ENCODE measurements around the gene CHTF18.
"Not testable (repeated sequence)": the region's sequence is repeated elsewhere in the genome, so short reads cannot be mapped to it uniquely, and the experiment has no call there.

Gene CHTF18

DNA sequence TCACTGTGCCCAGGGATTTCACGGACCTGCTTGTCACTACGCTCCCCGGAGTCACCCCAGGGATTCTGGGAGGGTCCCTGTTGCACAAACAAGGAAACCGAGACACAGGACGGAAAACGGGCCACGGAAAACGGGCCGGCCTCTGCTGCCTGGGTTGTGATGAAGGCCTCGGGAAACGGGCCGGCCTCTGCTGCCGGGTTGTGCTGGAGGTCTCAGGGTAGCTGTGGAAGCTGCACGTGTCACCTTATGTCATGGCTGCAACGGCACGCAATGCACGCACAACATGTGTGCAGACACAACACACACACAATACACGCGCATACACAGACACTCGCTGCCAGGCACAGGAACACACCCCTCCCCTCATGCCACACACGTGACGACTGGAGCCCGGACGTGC, 39.1 kb downstream of the CHTF18 start:
- DNase-seq (ENCODE audit: low read depth, low spot score), result no peak

DNA sequence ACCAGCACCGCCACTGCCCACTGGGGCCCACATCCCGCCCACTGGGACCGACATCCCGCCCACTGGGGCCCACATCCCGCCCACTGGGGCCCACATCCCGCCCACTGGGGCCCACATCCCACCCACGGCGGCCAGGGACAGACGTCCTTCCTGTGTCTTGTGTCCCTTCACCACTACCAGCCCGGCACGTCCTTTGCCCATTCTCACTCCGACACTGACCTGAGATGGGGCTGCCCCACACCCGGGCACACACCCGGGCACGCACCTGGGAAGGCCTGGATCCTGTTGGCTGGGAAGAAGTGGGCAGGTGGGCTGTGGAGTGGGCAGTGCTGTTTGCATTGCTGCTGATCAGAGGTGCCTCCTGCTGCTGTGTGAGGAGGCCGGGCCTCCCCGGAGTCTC, 40.5 kb downstream of the CHTF18 start:
- no peak for DNase-seq (ENCODE audit: low read depth, low spot score)

DNA sequence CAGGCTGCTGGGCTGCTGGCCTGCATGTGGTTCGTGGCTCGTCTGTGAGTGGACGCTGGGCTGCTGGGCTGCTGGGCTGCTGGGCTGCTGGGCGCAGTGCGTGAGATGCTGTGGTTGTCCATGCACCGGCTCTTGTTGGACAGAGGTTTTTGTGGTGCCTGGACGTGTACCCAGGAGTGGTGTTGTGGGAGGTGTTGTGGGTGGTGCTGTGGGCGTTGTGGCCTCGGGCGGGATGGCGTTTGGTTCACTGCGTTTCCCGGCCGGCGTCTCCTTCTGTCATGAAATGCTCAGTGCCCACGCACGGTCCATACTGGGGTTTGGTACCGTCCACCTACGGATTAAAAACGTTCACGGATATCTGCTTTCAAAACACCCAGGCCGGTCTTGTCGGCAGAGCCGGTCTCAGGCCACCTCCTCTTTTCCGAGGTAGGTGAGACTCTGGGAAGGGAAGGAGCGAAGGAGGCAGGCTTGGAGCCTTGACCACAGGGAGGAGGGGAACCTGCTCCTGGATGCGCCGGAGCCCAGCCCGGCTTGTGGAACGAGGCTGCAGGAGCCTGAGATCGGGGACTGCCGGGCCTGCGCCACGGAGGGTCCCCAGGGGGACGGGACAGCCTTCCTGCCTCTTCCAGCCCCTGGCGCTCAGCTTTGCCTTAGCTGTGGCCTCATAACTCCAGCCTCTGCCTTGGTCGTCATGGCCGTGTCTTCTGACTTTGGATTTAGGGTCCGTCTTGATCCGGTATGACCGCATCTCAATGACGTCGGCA, 41.9 kb downstream of the CHTF18 start:
- no peak for DNase-seq (ENCODE audit: low read depth, low spot score)

DNA sequence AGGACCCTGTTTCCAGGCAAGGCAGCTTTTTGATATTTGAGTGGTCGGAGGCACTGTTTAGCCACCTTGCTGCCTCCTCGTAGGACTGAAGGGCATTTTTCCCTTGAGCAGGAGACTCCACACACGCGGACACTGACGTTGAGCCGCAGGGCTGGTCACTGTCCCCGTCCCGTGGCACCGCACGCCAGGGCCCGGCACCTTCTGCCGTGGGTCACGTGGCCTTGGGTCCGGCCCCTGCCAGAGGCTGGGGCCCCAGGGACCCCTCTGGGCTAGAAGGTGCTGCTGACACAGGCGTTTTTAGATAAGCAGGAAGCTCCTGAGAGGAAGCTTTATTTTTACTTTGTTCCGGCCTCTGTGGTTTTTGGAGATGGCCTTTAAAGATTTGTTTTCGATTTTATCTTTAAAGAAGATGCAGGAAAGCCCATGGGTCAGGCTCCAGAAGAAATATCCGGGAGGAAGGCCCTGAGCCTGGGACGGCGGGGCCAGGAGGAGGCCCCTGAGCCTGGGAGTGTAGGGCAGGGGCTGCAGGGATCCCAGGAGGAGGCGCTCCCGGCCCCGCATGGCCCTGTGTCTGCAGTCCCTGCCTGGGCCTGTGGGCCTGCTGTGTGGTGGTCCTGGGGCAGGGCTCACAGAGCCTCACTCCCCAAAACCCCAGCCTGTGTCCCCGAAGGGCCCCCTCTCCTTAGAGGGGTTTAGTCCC, 42.6 kb downstream of the CHTF18 start:
- DNase-seq (ENCODE audit: low read depth, low spot score), result no peak

DNA sequence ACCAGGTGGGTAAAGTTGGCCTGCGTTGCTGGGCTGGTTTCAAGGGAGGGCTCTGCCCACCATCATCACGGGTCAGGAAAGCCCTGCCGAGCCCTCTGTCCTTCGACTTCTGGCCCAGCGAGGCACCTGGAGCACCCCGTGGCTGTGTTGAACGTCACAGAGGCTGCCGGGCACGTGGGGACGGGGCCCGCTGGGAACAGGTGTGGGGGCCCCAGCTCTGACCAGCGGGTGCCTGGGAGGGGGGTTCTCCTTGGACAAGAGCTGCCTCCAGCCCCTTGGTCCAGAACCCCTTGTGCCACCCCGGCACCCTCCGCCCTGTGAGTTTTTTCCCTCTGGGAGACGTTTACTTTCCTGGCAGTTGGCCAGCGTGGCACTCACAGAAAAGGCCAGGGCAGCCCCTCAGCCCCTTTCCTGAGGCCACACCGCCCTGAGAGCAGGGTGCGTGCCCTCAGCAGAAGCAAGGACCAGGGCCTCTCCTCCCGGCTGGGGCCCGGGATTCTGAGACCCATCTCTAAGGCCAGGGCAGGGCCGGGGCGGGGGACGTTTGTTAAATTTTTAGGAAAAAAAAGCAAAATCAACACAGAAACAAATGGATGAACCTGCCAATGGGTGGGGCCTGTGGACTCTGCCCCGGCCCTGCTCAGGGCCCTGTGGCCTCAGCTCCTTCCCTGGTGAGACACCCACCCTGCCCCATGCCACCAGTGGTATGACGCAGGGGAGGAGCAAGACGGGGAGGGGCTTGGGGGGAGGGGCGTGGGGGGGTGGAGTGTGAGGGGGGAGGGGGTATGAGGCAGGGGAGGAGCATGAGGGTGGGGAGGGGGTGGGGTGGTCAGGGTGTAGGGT, 43.4 kb downstream of the CHTF18 start:
- no peak for DNase-seq (ENCODE audit: low read depth, low spot score)

DNA sequence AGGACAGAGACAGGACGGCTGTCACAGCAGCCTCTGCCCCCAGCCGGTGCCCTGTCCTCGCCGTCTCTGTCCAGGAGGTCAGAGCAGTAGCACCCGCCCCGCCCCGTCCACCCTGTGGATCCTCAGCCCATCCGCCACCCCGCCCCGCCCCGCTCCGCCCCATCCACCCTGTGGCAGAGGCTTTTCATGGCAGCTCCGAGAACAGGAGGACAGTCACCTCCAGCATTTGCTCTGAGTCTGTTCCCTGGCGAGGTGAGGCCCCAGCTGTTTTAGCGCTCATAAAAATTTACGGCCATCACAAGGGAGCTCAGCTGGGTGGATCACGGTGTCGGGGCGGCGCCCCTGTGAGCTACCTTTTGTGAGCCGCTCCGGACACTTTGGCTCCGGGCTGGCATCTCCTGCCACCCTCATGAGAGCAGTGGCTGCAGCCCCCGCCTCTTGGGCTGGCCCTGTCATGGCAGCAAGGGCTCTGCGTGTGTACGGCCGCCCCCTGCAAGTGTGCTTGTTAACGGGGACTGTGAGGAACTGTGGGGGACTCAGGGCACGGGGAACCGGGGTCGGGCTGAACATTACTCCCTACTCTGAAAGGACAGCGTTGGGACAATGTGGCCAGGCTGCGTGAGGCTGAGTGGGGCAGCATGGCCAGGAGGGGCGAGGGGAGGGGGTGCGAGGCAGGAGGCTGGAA, 44.4 kb downstream of the CHTF18 start:
- no peak for DNase-seq (ENCODE audit: low read depth, low spot score)

DNA sequence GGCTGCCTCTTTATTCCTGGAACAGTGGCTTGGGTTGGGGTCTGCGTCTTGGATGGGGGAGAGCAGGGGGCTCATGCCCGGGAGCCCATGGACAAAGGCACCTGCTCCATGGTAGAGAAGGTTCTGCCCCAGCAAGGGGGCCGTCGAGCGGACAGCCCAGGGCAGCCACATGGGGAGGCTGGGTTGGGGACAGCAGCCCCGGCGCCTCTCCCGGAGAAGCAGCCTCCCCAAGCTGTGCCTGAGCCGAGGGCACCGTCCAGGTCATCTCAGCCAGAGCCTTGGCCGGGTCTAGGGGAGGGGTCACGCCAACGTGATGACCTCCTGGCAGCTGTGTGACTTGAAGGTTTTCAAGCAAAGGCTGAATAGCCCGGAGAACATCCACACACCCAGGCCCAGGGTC, 45.0 kb downstream of the CHTF18 start:
- no peak for DNase-seq (ENCODE audit: low read depth, low spot score)

DNA sequence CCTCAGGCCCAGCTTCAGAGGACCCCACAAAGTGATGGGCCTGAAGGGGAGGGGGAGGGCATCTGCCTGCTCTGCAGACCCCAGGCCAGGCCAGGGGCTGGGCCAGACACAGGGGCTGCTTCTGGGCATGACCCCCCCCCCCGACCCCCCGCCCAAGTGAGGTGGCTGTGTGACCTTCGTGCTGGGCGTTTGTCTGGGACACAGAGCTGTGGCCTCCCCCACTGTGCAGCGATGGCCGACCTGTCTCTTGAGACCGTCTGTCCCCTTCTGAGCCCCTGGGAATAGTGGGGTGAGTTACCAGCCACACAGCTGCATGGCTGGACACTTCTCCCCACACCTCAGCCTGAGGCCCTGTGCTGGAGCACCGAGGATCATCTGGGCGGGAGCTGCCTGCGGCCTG, 47.0 kb downstream of the CHTF18 start:
- DNase-seq (ENCODE audit: low read depth, low spot score), result no peak

DNA sequence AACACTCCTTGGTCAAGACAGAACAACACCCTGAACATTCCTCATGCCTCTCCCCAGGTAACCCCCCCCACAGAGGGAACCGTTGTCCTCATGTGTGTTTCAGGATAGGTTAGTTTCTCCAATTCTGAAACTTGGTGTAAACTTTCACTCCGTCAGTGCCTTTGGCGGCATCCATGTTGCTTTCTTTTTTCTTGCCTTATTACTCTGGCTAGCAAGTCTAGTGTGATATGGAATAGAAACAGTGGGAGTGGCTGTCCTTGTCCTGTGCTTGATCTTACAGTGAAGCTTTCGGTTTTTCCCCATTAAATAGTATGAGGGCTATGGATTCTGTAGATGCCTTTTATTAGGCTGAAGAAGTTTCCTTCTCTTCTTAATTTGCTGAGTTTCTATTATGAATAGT, 47.8 kb downstream of the CHTF18 start:
- no peak for DNase-seq (ENCODE audit: low read depth, low spot score)

DNA sequence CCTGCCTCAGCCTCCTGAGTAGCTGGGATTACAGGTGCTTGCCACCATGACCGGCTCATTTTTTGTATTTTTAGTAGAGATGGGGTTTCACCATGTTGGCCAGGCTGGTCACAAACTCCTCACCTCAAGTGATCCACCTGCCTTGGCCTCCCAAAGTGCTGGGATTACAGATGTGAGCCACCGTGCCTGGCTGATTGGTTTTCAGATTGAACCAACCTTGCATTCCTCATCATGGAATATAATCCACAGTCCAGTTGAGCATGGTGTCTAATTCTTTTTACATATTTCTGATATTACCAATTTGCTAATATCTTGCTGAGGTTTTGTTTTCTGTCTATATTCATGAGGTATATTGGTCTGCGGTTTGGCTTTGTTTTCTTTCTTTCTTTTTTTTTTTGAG, 48.4 kb downstream of the CHTF18 start:
- DNase-seq (ENCODE audit: low read depth, low spot score), result not testable (repeated sequence)

DNA sequence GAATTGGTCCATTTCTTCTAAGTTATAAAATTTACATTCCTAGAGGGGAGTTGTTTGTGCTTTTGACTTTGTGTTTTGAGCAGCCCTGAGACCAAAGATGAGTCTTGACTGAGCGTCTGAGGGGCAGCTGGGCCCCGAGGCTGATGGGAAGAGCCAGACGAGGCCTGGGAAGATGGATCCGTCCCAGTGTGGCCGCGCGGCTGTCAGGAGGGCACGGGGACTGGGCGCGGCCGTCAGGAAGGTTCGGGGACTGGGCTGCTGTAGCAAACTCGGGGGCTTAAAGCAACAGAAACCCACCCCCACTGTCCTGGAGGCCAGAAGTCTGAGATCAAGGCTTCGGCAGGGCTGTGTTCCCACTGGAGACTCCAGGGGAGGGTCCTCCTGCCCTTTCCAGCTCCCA, 50.3 kb downstream of the CHTF18 start:
- DNase-seq (ENCODE audit: low read depth, low spot score), result no peak

DNA sequence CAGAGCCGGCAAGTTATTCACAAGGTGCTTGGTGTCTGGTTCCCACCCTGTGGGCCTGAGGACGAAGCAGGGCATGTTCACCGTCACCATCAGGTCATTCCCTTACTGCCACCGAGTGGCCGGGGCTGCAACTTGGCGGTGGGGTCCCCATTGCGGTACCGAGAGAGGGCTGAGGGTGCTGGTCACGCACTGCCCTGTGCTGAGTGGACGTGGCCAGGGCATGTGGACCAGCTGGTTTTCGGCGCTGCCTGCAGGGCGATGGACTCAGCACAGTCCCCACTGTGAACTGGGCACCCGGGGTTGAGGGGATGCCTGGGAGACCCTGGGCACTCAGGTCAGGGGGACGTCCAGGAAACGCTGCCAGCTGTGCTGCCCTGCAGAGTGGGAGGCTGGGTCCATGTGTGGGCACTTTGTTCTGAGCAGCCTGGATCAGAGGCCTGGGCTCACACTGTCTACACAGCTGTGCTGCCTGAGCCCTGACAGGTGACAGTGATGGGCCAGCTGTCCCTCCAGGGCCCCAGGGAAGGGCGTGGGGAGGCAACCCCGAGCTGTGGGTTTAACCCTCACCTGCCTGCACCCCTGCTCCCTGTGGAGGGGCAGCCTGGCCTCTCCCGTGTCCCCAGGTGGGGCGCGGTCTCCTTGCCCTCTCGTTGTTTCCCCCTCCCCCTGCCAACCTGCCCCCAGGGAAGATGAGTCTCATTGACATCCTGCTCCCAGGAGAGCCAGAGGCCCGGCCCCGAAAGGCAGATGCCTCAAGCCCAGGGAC, 51.4 kb downstream of the CHTF18 start:
- DNase-seq (ENCODE audit: low read depth, low spot score), result no peak

DNA sequence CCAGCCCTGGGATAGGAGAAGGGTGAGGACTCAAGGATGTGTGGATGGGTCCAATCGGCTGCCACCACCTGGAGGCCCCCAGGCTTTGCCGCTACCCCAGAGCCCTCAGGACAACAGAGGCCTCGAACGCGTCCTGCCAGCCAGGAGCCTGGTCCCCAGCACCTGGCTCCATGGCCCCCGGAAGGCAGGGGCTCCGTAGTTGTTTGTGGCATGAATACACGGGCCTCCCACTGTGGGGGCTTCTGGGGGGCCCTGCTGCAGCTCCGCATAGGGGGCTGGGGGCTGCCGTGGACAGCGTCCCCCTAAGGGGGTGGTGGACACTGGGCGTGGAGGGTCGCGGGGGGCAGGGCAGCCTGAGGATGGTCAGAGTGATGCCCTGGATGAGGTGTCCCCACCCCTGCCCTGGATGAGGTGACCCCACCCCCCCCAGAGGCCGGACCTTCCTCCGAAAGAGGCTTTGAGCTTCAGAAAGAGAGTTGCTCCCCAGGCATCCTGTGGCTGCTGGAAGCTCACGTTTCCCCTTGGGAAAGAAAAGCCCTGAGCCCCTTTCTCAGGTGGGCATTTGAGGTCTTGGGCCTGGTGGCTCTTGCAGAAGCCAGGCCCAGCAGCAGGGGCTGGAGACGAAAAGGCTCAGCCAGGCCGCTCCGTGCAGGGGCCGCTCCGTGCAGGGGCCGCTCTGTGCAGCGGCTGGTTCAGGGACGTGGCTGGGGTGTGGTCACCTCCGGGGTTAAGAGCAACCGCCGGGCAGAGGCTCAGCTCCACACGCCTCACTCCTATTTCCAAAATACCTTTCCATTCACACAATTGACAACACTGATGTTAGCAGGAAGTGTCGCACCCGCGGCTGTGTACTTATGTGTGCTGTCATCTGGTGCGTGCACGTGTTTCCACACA, 52.4 kb downstream of the CHTF18 start:
- no peak for DNase-seq (ENCODE audit: low read depth, low spot score)

DNA sequence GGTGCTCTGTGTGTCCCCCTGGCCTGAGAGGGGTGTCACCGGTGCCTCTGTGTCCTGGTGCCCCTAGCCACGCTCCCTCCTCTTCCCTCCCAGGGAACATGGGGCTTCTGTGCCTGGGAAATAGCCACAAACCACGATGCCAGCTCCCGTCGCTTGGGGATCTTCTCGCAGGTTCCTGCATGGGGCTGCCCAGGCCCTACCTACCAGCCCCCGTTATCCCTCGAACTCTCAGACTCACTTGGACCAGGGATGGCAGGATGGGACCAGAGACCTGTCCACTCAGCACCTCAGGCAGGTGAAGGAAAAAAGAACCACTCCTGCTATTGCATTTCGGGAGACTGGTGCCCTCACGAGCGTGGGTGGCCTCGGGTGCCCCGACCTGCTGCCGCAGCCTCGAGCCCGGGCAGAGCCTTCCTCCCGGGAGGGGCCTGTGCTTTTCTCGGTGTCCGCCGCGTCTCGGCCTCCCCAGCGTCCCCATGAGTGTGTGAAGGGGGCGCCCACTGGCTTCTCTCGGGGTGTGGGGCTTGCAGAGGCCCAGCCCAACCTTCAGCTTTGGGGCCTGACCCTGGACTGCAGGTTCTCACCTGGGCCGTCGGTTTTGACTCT, 53.1 kb downstream of the CHTF18 start:
- DNase-seq (ENCODE audit: low read depth, low spot score), result no peak

DNA sequence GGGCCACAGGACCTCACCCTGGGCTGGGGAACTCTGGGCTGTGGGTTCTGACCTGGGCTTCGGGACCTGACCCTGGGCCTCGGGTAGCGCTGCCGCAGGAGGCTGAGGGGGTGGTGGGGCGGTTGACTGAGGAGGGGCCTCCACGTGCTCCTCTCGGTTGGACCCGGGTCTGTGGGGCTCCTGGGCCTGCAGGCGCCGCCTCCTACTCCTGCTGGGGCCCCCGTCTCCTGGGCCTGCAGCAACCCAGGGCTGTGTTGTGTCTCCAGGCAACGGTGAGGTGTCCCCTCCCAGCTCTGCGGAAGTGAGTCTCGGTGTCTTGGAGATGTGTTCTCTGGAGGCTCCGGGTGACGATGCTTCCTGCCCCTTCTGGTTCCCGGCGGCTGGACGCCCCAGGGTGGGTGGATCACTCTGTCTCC, 53.6 kb downstream of the CHTF18 start:
- DNase-seq (ENCODE audit: low read depth, low spot score), result no peak

DNA sequence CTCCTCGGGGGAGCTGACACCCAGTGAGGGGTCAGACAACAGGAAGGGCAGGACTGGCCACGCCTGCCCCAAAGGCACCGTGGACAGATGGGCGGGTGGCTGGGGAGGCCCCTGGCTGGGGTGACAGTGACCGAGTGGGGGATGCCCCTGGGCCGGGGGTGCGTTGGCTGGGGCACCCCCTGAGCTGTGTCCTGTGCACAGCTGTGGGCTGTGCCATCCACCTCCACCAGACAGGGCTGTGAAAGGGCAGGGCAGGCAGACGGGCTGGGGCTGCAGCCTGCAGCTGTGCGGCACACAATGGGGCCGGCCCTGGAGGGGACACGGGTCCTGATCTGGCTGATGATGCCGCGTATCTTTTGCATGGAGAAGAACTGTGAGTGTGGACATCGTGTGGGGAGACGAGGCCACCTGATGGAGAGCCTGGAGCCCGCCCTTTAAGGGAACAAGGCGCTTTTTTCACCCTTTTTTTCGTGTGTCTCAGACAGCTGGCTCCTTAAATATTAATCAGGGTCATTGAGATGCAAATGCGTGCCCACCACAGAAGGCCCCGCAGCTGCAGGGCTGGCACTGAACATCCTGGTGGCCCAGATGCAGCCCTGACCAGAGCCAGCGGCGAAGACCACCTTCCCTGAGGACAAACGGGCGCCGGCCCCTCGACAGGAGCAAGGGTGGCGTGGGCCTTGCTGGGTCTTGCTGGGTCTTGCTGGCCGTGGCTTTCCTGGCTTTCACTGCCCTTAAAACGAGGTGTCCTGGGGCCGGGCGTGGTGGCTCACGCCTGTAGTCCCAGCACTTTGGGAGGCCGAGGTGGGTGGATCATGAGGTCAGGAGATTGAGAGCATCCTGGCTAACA, 54.5 kb downstream of the CHTF18 start:
- no peak for DNase-seq (ENCODE audit: low read depth, low spot score)

DNA sequence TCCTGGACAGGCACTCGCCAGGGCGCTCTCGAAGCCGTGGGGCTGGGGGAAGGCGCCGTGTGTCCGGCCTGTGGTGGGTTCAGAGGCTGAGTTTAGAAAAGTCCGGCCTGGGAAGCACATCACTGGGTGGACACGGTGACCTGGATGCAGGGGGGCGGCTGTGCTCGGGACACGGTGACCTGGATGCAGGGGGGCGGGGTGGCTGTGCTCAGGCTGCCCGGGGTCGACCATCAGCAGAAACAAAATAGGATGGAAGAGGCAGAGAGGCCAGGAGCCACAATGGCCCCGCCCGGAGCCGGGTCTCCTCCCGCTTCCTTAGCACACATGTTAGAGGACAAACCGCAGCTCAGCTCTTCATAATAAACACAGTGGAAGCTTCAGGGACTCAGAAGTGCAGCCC, 55.4 kb downstream of the CHTF18 start:
- no peak for DNase-seq (ENCODE audit: low read depth, low spot score)

DNA sequence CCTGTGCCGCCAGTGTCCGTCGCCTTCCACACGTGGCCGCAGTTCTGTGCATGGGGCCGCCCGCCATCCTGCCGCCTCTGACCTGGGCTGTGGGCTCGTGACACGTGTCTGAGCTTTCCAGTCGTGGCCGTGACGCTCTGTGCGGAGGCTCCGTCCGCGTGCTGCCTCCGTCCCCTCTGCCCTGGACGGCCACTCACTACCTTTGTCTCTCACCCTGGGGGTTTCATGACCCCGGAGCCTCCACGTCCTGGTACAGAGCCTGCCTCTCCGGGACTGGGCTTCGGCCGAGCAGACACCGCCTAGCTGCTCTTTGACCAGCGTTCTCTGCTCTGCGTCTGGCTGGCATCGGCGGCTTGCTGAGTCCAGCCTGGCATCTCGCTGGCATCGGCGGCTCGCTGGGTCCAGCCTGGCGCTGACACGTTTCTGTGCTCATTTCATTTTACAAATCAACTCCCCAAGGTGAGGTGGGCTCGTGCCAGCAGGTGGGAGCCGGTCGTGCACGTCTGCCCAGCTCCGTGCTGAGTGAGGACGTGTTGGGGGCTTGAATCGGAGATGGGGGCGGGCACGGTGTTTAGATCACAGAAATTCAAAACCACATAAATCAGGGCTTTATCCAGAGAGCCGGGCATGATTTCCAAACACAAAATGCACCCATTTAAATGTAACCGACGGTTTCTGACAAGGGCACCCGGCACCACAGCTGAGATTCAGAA, 56.4 kb downstream of the CHTF18 start:
- DNase-seq (ENCODE audit: low read depth, low spot score), result no peak

Measured in iPS DF 19.7 (cell line).